ENCODE data around the gene JUND. TPM values are rescaled to one million over a fixed set of nuclear protein-coding genes. Genes with fewer than 3 reads are reported as not detected.
"Not testable (repeated sequence)": the region's sequence is repeated elsewhere in the genome, so short reads cannot be mapped to it uniquely, and the experiment has no call there.

The JUND gene
- total and polyA plus RNA-seq, 8 donors = 78.6 to 1,659 (median 323) TPM

DNA sequence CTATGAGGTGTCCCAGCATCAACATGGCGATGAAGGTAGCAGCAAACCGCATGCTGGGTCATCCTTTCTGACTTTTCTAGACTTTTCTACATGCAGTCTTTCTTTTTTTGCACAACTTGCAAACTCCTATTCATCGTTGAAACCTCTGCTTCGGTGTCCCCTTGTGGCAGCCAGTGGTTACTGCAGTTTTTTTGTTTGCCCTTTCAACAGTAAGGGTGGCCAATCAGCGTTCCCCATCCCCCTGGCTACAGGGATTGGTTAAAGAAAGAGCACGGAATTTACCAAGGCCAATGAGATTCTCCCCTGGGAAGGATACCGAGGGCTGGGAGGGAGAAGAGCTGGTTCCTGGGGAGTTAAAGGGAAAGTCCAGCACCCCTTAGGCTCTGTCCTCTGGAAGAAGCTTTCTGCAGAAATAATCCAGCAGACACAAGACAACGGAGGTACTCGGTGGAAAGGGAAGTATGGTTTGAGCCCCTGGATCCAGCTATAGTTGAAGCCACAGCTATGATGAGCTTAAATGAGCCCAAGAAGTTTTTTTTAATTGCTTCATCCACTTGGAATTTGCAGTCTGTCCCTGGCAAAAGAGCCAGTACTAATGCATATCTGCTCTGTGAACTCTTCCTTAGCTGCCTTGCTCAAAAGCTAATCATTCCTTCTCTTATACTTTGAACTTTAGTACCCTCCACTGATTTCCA, 47.1 kb upstream of the JUND start:
- Histone ChIP-seq H3K4me3 (peak overlapping the region; percentile 15 to 32 (median 25)), H3K9me3 (no peaks in the 10 kb centered on the region), H3K36me3 (no peaks in the 10 kb centered on the region), H3K27me3 (no peaks in the 10 kb centered on the region), H3K27ac (peak overlapping the region; percentile 66 to 79 (median 77)), H3K4me1 (peaks cover 18 to 27% (median 19%) of the 10 kb centered on the region in 4 donors)
- 0 to 6% (median 2%) methylated on average over 9 of the region's 9 CpGs for WGBS, 5 donors
- peak; percentile 94 to 97 for DNase-seq
- intact Hi-C loops (cut with DNase I; ENCODE audit: low total_unique reads) = loop anchor here (5.0 kb wide), 1 partner anchor 51 kb away; no protein-coding TSS in a partner anchor
- TF ChIP-seq, protein P1, sequence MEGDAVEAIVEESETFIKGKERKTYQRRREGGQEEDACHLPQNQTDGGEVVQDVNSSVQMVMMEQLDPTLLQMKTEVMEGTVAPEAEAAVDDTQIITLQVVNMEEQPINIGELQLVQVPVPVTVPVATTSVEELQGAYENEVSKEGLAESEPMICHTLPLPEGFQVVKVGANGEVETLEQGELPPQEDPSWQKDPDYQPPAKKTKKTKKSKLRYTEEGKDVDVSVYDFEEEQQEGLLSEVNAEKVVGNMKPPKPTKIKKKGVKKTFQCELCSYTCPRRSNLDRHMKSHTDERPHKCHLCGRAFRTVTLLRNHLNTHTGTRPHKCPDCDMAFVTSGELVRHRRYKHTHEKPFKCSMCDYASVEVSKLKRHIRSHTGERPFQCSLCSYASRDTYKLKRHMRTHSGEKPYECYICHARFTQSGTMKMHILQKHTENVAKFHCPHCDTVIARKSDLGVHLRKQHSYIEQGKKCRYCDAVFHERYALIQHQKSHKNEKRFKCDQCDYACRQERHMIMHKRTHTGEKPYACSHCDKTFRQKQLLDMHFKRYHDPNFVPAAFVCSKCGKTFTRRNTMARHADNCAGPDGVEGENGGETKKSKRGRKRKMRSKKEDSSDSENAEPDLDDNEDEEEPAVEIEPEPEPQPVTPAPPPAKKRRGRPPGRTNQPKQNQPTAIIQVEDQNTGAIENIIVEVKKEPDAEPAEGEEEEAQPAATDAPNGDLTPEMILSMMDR (IDR thresholded peaks at IDR 0.05) = peak in 6 of 7 experiments; percentile 85 to 100 (median 94)
- peak in 2 of 3 donors; percentile 69 to 88 for TF ChIP-seq POLR2AphosphoS5 (IDR thresholded peaks at IDR 0.05)
- TF ChIP-seq POLR2A (IDR thresholded peaks at IDR 0.05) = no peak

DNA sequence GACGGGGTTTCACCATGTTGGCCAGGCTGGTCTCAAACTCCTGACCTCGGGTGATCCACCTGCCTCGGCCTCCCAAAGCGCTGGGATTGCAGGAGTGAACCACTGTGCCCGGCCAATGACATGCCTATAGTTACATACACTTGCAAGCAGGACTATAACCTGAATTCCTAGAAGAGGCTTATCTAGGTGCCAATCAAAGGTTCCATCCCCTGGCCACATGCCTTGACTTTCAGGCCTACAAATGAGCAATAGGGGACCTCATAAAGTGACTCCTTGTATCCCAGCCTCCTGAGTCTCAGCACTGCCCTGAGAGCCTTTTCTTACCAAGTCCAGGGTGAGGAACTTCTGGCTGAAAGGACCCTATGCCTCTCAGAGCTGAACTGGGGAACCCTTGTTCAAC, 45.4 kb upstream of the JUND start:
- H3K4me3 ChIP-seq = no peak overlapping the region
- no peaks in the 10 kb centered on the region for H3K36me3 ChIP-seq
- intact Hi-C loops (cut with DNase I; ENCODE audit: low total_unique reads) = loop anchor here (5.0 kb wide), 1 partner anchor 49 kb away; no protein-coding TSS in a partner anchor
- no peak for TF ChIP-seq POLR2A (IDR thresholded peaks at IDR 0.05)
- DNase-seq = no peak
- H3K27me3 ChIP-seq = no peaks in the 10 kb centered on the region
- H3K9me3 ChIP-seq = no peaks in the 10 kb centered on the region
- H3K27ac ChIP-seq = no peak overlapping the region
- WGBS, 5 donors = 90 to 94% (median 91%) methylated on average over 5 of the region's 5 CpGs
- peaks cover 30 to 39% (median 31%) of the 10 kb centered on the region in 4 donors for H3K4me1 ChIP-seq

DNA sequence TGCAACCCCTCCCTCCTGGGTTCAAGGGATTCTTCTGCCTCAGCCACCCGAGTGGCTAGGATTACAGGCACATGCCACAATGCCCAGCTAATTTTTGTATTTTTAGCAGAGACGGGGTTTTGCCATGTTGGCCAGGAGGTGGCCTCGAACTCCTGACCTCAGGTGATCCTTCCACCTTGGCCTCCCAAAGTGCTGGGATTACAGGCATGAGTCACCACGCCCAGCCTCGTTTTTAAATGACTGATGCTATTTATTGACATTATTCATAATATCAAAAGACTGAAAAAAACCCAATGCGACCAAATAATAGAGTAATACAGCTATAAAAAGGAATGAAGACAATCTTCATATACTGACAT, 42.9 kb upstream of the JUND start:
- H3K36me3 ChIP-seq; H3K9me3 ChIP-seq; H3K27me3 ChIP-seq; DNase-seq; H3K4me3 ChIP-seq; intact Hi-C loops (cut with DNase I; ENCODE audit: low total_unique reads): not testable (repeated sequence)
- peak overlapping the region; percentile 88 to 95 (median 94) for H3K27ac ChIP-seq
- 45 to 49% (median 46%) methylated on average over 6 of the region's 6 CpGs for WGBS, 5 donors
- peaks cover 52 to 61% (median 54%) of the 10 kb centered on the region in 4 donors for H3K4me1 ChIP-seq

DNA sequence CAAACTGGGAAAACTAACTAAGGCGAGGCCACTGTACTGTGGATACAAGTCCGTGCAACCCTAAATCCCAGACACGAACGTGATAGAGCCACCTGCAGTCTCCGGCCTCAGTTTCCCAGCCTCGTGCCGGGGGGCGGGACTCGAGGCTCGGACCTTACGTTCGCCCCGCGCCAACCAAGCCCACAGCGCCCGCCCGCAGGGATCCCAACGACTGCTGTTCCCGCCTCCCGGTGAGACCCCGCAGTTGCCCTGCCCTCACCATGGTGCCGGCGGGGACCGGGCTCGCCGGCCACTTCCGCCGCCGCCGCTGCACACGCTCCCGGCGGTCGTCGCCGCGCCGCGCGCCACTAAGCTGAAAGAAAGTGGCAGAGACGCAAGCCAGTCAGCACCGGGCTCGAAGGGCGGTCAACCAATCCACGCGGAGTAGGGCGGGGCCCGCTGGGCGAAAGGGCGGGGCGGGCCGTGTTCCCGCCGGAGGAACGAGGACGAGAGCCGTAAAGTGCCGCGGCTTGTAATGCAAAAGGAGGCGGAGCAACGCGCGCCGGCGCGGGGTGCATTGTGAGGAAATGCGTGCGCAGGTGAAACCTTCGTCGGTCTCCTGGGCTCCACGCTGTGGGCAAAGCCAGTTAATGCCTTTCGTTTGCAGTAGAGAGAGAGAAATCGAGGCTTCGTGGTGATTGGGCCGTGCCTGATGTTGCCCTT, 41.5 kb upstream of the JUND start, which contains the start of gene LSM4:
Gene LSM4, minus strand, starts transcription at position 318 of the 702 bp plus-strand sequence. Its CDS starts 56 bp downstream, at position 262.
- Histone ChIP-seq H3K27me3 (no peaks in the 10 kb centered on the region), H3K27ac (peak within 1 kb of the TSS; percentile 90 to 95 (median 94)), H3K4me3 (peak within 1 kb of the TSS; percentile 60 to 86 (median 75)), H3K36me3 (no peaks in the 10 kb centered on the region), H3K9me3 (no peaks in the 10 kb centered on the region), H3K4me1 (peaks cover 58 to 62% (median 59%) of the 10 kb centered on the region in 4 donors)
- TF ChIP-seq POLR2A (IDR thresholded peaks at IDR 0.05) (peak in 2 of 4 donors; percentile 27 to 47), POLR2AphosphoS5 (IDR thresholded peaks at IDR 0.05) (peak; percentile 90 to 97 (median 93)), EP300 (IDR thresholded peaks at IDR 0.05) (no peak)
- TF ChIP-seq, protein P1 (IDR thresholded peaks at IDR 0.05) = peak in 2 of 7 experiments; percentile 12 to 32
- 0 to 1% (median 0%) methylated on average over 42 to 75 of the region's 75 CpGs for WGBS, 5 donors
- DNase-seq = peak; percentile 99 to 100
- intact Hi-C loops (cut with DNase I; ENCODE audit: low total_unique reads) = no loop called here

DNA sequence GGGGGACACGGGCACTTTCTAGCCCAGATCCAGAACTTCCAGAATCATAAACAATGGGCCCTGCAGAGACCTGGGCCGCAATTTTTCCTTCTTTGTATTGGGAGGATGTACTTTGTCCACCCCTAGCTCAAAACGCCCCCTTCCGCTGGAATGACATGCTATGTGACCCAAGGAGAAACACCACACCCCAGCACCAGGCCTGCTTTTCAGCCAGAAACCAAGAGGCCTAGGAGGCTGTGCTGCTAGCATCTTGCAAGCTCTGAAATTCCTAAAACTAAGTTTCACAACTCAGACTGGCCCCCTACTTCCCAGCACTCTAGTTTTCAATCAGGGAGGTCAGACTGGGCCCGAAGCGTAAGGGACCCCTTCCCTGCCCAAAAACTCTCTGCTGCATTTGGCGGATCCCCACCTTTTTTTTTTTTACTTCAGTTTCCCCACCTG, 40.9 kb upstream of the JUND start:
- H3K27ac ChIP-seq = peak overlapping the region; percentile 90 to 95 (median 94)
- 0 to 2% (median 1%) methylated on average over 7 of the region's 7 CpGs for whole genome bisulfite sequencing, 5 donors
- intact Hi-C loops (cut with DNase I; ENCODE audit: low total_unique reads) = no loop called here
- H3K4me3 ChIP-seq = peak overlapping the region; percentile 60 to 86 (median 75)
- DNase-seq = peak; percentile 55 to 81
- no peaks in the 10 kb centered on the region for H3K27me3 ChIP-seq
- TF ChIP-seq POLR2A (IDR thresholded peaks at IDR 0.05) (no peak), POLR2AphosphoS5 (IDR thresholded peaks at IDR 0.05) (no peak), EP300 (IDR thresholded peaks at IDR 0.05) (no peak)
- TF ChIP-seq, protein P1 (IDR thresholded peaks at IDR 0.05) = no peak
- no peaks in the 10 kb centered on the region for H3K9me3 ChIP-seq
- no peaks in the 10 kb centered on the region for H3K36me3 ChIP-seq
- peaks cover 61 to 66% (median 64%) of the 10 kb centered on the region in 4 donors for H3K4me1 ChIP-seq

Measured in stomach (tissue), 9 donors.